CD4-positive, alpha-beta T cell (primary cell): ENCODE data around the gene ATP11A. TPM values are rescaled to one million over a fixed set of nuclear protein-coding genes. Genes with fewer than 3 reads are reported as not detected.

Experiments used
- ATAC-seq: fragments of 200-7000 bp; cut with Tn5 transposase; one replicate; pipeline ENCODE4 v1.10.0; 2022; ENCODE audit warnings: mild to moderate bottlenecking; ENCODE audit not compliant: poor library complexity
- CTCF ChIA-PET: fragments of 350-600 bp; sonication (Branson Sonifier 250); formaldehyde crosslinking; loops from one replicate; lab custom pipeline; 2021; ENCODE audit warnings: antibody characterized with exemption, inconsistent platforms; lab: Charles Lee
- POLR2A ChIA-PET: fragments of 350-600 bp; sonication (Branson Sonifier 250); formaldehyde crosslinking; loops from one replicate; lab custom pipeline; 2021; ENCODE audit warnings: antibody characterized with exemption, inconsistent platforms; lab: Charles Lee
- DNase-seq, 14 experiments: peaks; one replicate each; pipeline ENCODE4 v3.0.0-alpha.2; 2013 to 2020; ENCODE audit warnings: mixed read lengths in 2 of 14
- H3K27ac ChIP-seq, 2 donors: one replicate each; pipeline versions ENCODE4 v1.5.1 to v1.7.0; 2013; ENCODE audit warnings: low read length in 2 of 2, low read depth in 1 of 2, mild to moderate bottlenecking in 1 of 2
- H3K27me3 ChIP-seq, 2 experiments: 1 replicate in 1 of 2; 2 replicates in 1 of 2; pipeline versions ENCODE4 v1.6.1 to v1.7.0; 2013; ENCODE audit warnings: low read length in 2 of 2, control low read depth in 1 of 2, mild to moderate bottlenecking in 1 of 2, moderate library complexity in 1 of 2; ENCODE audit not compliant: insufficient read depth in 2 of 2, control insufficient read depth in 1 of 2
- H3K36me3 ChIP-seq: one replicate; pipeline ENCODE4 v1.6.1; 2013; ENCODE audit warnings: low read length, control low read depth; ENCODE audit not compliant: insufficient read depth
- H3K4me1 ChIP-seq: one replicate; pipeline ENCODE4 v1.6.1; 2013; ENCODE audit warnings: low read length, control low read depth; ENCODE audit not compliant: insufficient read depth
- H3K4me3 ChIP-seq: one replicate; pipeline ENCODE4 v1.5.1; 2013; ENCODE audit warnings: mild to moderate bottlenecking, low read length, moderate library complexity
- H3K9me3 ChIP-seq, 2 experiments: 1 replicate in 1 of 2; 2 replicates in 1 of 2; pipeline versions ENCODE4 v1.6.1 to v1.7.0; 2013; ENCODE audit warnings: low read length in 2 of 2, mild to moderate bottlenecking in 2 of 2, control low read depth in 1 of 2, moderate library complexity in 1 of 2; ENCODE audit not compliant: control insufficient read depth in 1 of 2, insufficient read depth in 1 of 2
- H3K27ac Mint-ChIP-seq: one replicate; pipeline ENCODE4 v1.8.0; 2020; ENCODE audit warnings: mixed read lengths
- H3K27me3 Mint-ChIP-seq: one replicate; pipeline ENCODE4 v1.8.0; 2021; ENCODE audit warnings: mixed read lengths
- H3K36me3 Mint-ChIP-seq: one replicate; pipeline ENCODE4 v1.8.0; 2021; ENCODE audit warnings: low read depth, mixed read lengths
- H3K4me1 Mint-ChIP-seq: one replicate; pipeline ENCODE4 v1.8.0; 2021; ENCODE audit warnings: low read depth, mixed read lengths
- H3K4me3 Mint-ChIP-seq: one replicate; pipeline ENCODE4 v1.8.0; 2020; ENCODE audit warnings: mild to moderate bottlenecking, mixed read lengths
- H3K9me3 Mint-ChIP-seq: one replicate; pipeline ENCODE4 v1.8.0; 2020; ENCODE audit warnings: mixed read lengths
- intact Hi-C, 2 experiments: fragments of 100-400 bp; cut with DNase I in 1 of 2; cut with micrococcal nuclease in 1 of 2; formaldehyde crosslinking; loops; one replicate each; pipeline versions ENCODE4 v1.15.1 to v1.9.0; 2023 to 2025; cut with DNase I, micrococcal nuclease
- total RNA-seq, 174 experiments: library from RNA in 2 of 174; stranded (reverse) in 2 of 174; gene quantifications; one replicate each; pipeline ENCODE4 v1.2.3 and lab custom pipeline; 2021 to 2026
- TF ChIP-seq, protein P1 (sequence below): fragments of 200-600 bp; IDR thresholded peaks from one replicate; pipeline ENCODE4 v1.8.0; 2022; ENCODE audit warnings: antibody characterized with exemption, mild to moderate bottlenecking

Gene ATP11A
- total RNA-seq, 2 experiments from 2014 or later = 56.7 to 66.8 TPM

DNA sequence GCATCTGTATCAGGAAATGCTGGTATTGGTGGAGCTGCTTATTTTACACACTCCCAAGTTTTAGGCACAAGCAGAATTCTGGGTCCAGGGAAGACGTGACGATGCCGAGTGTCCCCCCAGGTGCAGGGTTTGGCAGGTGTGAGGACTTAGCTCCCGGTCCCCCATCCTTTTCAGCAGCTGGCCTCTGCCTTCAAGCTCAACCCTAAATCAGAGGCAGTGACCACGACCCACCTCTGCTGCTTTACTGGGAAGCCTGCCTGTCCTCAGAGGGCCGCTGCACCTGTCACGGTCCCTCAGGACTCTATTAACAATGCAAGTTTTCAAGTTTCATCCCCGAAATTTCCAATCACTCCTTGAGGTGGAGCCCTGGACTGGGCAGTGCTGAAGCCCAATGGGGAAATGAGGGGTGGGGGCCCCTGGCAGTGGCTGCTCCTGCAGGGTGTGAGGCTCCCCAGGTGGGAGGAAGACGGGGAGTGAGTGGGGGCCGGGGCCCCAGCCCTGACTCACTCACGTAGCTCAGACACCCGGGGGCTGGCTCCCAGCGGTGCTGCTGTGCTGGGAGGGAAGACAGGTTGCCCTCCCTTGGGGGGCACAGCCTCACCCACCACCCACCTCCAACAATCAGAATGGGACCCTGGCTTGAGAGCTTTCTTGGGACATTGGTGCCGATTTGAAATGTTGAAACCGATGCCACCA is 186.6 kb downstream of the ATP11A start:
- POLR2A ChIA-PET = no interaction called here
- Histone ChIP-seq H3K36me3 (peaks cover 50% of the 10 kb centered on the region), H3K4me3 (no peak overlapping the region), H3K27me3 (no peaks in the 10 kb centered on the region), H3K9me3 (peaks cover 9 to 38% of the 10 kb centered on the region in 2 experiments), H3K27ac (no peak overlapping the region), H3K4me1 (peaks cover 32% of the 10 kb centered on the region)
- TF ChIP-seq, protein P1, sequence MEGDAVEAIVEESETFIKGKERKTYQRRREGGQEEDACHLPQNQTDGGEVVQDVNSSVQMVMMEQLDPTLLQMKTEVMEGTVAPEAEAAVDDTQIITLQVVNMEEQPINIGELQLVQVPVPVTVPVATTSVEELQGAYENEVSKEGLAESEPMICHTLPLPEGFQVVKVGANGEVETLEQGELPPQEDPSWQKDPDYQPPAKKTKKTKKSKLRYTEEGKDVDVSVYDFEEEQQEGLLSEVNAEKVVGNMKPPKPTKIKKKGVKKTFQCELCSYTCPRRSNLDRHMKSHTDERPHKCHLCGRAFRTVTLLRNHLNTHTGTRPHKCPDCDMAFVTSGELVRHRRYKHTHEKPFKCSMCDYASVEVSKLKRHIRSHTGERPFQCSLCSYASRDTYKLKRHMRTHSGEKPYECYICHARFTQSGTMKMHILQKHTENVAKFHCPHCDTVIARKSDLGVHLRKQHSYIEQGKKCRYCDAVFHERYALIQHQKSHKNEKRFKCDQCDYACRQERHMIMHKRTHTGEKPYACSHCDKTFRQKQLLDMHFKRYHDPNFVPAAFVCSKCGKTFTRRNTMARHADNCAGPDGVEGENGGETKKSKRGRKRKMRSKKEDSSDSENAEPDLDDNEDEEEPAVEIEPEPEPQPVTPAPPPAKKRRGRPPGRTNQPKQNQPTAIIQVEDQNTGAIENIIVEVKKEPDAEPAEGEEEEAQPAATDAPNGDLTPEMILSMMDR = no peak
- Mint-ChIP-seq H3K9me3 (peaks cover 6% of the 10 kb centered on the region), H3K27ac (no peak overlapping the region), H3K27me3 (no peaks in the 10 kb centered on the region), H3K4me1 (peaks cover 26% of the 10 kb centered on the region), H3K36me3 (peaks cover 78% of the 10 kb centered on the region), H3K4me3 (no peak overlapping the region)
- intact Hi-C loops = no loop called here
- ATAC-seq (no peak), DNase-seq (peak in 1 of 14 experiments; percentile 9)
- CTCF ChIA-PET = no interaction called here

DNA sequence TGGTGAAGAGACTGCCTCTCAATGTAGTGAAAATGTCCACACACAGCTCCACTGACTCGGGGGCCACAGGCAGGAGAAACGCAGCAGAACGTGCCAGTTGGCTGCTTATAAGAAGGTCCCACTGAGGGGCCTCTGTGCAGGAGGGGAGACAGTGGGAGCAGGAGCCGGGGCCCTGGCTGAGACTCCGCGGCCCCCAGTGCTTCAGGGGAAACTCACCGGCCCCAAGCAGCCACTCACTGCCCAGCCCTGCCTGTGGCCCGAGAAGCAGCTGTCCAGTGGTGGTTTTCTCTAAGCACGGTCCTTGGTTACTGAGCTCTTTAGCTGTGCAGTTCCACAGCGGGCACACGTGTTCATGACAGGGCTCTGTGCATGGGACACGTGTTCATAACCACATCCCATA is 187.2 kb downstream of the ATP11A start:
- H3K9me3 ChIP-seq = peaks cover 9 to 35% of the 10 kb centered on the region in 2 experiments
- TF ChIP-seq, protein P1 = no peak
- ChIA-PET POLR2A (no interaction called here), CTCF (no interaction called here)
- intact Hi-C loops = no loop called here
- no peak overlapping the region for H3K27ac ChIP-seq
- H3K4me3 ChIP-seq = no peak overlapping the region
- Mint-ChIP-seq H3K36me3 (peaks cover 74% of the 10 kb centered on the region), H3K4me1 (peaks cover 26% of the 10 kb centered on the region), H3K27ac (no peak overlapping the region), H3K27me3 (no peaks in the 10 kb centered on the region), H3K4me3 (no peak overlapping the region), H3K9me3 (peaks cover 6% of the 10 kb centered on the region)
- peaks cover 27% of the 10 kb centered on the region for H3K4me1 ChIP-seq
- H3K36me3 ChIP-seq = peaks cover 56% of the 10 kb centered on the region
- DNase-seq = no peak
- no peaks in the 10 kb centered on the region for H3K27me3 ChIP-seq
- no peak for ATAC-seq

DNA sequence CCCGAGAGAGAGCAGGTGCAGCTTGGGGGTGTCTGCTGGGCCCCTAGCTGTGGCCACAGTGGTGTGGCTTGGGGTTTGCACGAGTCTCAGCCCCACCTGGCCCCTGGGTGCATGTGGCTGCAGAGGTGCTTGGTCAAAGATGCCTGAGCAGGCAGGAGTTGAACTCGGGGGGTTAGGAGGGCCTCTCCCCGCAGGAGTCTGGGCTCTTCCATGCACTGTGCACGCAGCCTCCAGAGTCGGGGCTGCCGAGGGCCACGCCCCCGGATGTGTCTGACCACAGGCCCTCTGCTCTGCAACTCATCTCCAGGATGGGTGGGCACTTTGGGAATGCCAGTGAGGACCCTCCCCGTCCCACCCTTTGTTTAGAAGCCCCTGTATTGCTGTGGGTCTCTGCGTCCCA is 187.7 kb downstream of the ATP11A start:
- ATAC-seq = no peak
- Mint-ChIP-seq H3K4me3 (no peak overlapping the region), H3K9me3 (peaks cover 6% of the 10 kb centered on the region), H3K27ac (no peak overlapping the region), H3K27me3 (no peaks in the 10 kb centered on the region), H3K36me3 (peaks cover 73% of the 10 kb centered on the region), H3K4me1 (peaks cover 25% of the 10 kb centered on the region)
- intact Hi-C loops = no loop called here
- peak in 1 of 14 experiments; percentile 9 for DNase-seq
- TF ChIP-seq, protein P1 = no peak
- peaks cover 9 to 35% of the 10 kb centered on the region in 2 experiments for H3K9me3 ChIP-seq
- ChIA-PET POLR2A (no interaction called here), CTCF (no interaction called here)
- no peaks in the 10 kb centered on the region for H3K27me3 ChIP-seq
- H3K36me3 ChIP-seq = peaks cover 61% of the 10 kb centered on the region
- H3K4me1 ChIP-seq = peaks cover 22% of the 10 kb centered on the region
- no peak overlapping the region for H3K27ac ChIP-seq
- no peak overlapping the region for H3K4me3 ChIP-seq
